ENCODE results near the gene TMEM107.
"Not testable (repeated sequence)": the region's sequence is repeated elsewhere in the genome, so short reads cannot be mapped to it uniquely, and the experiment has no call there.

Gene TMEM107

GRCh38 chr17:8189711-8190477 lies 13.7 kb upstream of the TMEM107 start, which contains the start of gene BORCS6:
BORCS6 (minus strand) TSS chr17:8190180; CDS start chr17:8190140, 40 bp downstream.
- peak; percentile 98 for DNase-seq (ENCODE audit: low spot score)

- DNase-seq (ENCODE audit: low spot score): peak; percentile 18
Measured at GRCh38 chr17:8189041-8189710, 13.0 kb upstream of the TMEM107 start.

DNA sequence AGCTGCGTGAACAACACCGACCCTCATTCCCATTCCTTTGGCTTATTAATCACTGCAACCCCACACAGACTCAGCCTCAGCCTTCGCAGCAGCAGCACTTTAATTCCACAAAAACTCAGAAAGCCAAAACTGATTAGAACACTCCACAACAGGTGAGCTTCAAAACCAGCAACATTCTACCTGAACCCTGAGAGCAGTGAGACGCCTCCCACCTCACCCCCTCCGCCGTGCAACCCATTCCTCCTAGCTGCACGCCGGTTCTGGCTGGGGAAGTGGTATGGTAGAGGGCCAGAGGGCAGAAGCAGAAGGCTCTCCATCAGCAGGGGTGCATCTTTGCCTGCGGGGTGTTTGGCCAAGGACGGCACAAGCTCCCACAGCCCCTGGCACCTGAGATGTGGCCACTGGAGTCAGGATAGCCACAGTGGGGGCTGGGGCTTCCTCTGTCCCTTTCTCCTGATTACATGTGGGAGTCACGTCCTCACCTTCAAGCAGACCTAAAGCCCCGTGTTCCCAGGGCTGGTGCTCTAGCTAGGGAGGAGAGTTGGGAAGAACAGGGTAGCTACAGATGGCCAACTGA lies 12.2 kb upstream of the TMEM107 start:
- no peak for DNase-seq (ENCODE audit: low spot score)

- DNase-seq (ENCODE audit: low spot score): peak; percentile 96
Measured at GRCh38 chr17:8187517-8188262, 11.5 kb upstream of the TMEM107 start.

- peak; percentile 87 for DNase-seq (ENCODE audit: low spot score)
Measured at GRCh38 chr17:8186787-8187516, 10.8 kb upstream of the TMEM107 start.

DNA sequence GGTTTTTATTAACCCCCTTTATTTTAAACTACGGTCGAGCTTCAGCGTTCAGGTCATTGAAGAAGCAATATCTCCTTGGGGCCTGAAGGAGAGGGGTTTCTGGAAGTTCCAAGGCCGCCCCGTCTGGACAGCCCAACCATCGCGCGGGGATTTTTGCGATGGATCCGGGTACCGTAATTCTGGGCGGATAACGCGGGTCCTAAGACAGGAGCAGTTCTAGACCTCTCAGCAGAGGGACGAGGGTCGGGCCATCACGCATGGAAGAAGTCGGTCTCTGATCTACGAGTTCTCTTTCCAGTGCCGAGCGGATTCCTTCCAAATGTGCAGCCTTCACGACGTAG lies 10.2 kb upstream of the TMEM107 start:
- DNase-seq (ENCODE audit: low spot score): no peak

- peak; percentile 79 for DNase-seq (ENCODE audit: low spot score)
Measured at GRCh38 chr17:8185582-8186445, 9.6 kb upstream of the TMEM107 start.

GRCh38 chr17:8176998-8177731 lies 985 bp upstream of the TMEM107 start:
- no peak for DNase-seq (ENCODE audit: low spot score)

DNA sequence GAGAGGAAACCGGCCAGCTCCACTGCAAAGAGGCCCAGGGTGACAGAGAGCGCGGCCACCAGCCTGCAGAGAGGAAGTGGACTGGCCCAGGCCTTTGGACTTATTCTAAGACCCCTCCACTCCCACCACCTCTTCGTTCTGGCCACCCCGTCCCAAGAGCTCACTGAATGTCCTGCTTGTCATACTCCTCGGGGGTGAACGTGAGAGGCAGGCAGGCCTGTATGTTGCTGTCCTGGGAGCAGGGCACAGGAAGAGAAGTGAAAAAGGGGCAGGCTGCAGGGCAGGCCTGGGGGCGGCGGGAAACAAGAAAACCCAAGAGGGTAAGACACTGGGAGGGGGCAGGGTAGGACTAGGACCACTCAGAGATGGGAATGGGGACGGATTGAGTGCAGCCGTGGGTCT lies 384 bp downstream of the TMEM107 start:
- DNase-seq (ENCODE audit: low spot score): no peak

GRCh38 chr17:8173871-8174322 lies 2.3 kb downstream of the TMEM107 start:
- DNase-seq (ENCODE audit: low spot score): no peak

DNA sequence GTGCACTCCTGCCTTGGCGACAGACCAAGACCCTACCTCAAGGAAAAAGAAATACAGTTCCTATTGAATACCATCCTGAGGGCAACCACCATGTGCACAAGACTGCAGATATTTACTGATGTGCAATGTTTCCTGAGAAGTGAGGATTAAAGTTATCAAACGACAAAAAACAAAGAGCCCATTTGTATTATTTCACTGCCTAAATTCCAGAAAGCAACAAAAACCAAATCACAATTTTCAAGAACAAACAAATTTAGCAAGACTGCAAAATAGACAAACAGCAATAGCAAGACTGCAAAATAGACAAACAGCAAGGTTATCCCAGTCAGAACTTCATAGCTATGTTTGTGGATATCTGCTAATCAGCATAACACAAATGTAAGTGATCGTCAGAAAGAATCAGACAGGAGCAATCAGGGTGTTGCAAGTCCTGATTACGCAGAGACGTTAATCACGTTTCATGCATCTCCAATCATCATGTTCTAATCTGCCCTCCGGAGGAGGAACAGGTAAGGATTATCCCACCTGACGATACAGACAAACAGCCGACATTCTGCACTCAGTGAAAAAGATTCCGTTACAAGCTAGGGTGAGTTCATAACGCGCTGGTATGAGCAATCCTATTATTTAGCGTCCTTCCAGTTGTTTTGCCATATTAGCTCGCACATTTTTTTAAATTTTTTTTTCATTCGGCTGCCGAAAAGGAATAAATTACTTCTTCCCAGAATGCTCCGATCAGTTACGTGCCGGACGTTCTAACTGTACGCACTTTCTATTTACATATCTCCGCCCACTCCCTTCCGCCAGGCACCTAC lies 2.9 kb downstream of the TMEM107 start:
- peak; percentile 91 for DNase-seq (ENCODE audit: low spot score)

DNA sequence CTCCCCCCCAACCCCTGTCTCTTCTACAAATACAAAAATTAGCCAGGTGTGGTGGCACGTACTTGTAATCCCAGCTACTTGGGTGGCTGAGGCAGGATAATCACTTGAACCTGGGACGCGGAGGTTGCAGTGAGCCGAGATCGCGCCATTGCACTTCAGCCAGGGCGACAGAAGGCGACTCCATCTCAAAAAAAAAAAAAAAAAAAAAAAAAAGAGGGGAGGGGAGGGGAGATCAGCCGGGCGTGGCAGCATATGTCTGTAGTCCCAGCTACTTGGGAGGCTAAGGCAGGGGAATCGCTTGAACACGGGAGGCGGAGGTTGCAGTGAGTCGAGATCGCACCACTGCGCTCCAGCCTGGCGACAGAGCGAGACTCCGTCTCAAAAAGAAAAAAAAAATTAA lies 6.0 kb downstream of the TMEM107 start:
- DNase-seq (ENCODE audit: low spot score): not testable (repeated sequence)

DNA sequence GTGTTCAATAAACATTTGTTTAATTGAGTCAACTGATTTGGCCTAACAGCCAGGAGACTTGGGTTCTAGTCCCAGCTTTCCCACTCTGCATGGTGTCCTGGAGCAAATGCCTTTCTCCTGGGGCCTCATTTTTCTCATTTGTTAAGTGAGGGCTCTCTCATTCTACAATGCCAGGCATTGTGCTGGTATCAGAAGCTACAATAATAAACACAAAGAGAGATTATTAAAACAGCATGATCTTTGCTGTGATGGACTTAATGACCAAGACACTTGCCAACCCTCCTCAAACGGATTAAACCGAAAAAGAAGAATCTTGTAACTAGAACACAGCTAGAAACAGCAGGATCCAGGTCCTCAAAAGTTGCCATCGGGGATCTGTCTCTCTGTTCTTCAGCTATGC lies 8.7 kb downstream of the TMEM107 start:
- DNase-seq (ENCODE audit: low spot score): no peak

- no peak for DNase-seq (ENCODE audit: low spot score)
Measured at GRCh38 chr17:8166731-8167130, 9.4 kb downstream of the TMEM107 start.

GRCh38 chr17:8164815-8165131 lies 11.4 kb downstream of the TMEM107 start:
- DNase-seq (ENCODE audit: low spot score): no peak

DNA sequence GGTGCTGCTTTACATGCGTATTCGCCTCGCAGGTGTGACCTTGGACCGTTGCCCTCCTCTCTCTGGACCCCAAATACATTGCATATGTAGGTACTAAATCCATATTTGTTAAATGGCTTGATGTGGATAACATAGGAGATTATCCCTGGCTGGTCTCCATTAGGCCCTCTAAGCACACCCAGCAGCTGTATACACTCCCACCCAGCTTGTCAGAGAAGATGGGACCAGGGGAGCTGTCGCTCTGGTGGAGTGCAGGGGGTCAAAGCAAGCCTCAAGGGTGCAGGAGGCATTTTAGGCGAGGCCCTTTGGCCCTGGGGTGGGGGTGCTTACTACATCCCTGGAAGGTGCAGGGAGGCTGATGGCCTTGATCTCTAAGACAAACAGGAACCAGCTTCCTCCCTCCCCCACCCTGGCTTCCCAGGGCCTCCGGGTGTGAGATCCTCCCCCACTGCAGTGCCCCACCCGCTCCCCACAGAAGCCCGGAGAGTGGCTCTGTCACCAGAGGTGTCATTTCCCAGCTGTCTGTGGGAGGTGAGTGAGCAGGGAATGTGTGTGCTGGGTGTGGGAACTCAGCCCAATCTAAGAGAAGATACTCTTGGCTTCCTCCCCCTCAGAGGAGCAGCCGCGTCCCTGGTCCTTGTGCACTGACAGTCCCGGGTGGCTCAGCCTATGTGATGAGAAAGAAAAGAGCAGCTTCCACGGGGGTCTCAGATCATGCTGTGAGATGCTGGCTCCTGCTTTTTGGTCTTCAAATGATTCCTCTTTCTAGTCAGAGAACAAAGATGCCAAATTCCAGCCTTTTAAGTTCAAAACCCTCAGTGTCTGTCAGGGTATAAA lies 12.0 kb downstream of the TMEM107 start:
- peak; percentile 34 for DNase-seq (ENCODE audit: low spot score)

DNA sequence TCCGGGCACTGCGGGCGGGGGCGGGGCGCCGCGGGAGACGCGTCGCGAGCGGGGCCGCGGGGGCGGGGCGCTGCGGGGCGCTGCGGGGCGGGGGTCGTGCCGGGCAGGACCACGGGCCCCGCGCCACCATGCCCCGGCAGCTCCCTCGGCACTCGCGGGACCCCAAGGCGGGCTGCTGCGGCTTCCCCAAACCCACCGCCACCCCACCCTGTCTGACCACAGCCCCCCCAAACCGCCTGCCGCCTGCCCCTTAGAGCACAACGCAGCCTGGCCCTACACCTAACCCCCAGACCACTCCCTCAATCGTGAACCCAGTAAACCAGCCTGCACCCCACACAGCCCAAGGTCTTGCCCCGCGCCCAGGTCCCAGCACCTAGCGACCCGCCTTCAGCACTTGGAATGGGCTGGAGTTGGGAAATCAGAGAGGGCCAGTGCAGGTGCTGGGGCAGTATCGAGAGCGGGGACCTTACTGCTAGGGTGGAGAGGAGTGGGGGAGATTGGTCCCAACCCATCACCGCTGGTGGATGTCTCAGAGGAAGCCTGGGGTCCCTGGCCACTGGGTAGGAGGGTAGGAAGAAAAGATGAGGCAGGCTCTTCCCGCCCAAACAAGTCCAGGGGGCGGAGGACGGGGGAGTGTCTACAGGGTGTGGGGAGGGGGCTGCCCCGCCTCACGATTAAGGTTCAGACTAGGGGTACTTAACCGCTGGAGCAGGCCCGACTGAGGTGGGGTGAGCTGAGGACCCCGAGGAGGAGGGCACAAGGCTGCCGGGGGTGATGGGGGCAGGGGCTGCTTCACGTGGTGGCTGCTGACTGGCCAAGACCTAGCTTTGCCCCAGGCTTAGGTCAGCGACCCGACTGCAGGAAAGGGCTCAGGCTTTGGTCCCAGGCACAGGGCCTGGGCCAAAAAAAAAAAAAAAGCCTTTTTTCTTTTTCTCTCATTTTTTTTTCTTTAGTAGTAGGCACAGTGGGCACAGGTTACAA lies 12.9 kb downstream of the TMEM107 start:
- DNase-seq (ENCODE audit: low spot score): no peak

Measured in hematopoietic multipotent progenitor cell treated with erythropoietin and hydrocortisone succinate and interleukin-3 and kit ligand, for 15 days (in vitro differentiated cells).